Measurements from ENCODE around the gene APOA4.
A peak's percentile ranks its signal among the peaks of the same experiment; 100 is the strongest.

The APOA4 gene

DNA sequence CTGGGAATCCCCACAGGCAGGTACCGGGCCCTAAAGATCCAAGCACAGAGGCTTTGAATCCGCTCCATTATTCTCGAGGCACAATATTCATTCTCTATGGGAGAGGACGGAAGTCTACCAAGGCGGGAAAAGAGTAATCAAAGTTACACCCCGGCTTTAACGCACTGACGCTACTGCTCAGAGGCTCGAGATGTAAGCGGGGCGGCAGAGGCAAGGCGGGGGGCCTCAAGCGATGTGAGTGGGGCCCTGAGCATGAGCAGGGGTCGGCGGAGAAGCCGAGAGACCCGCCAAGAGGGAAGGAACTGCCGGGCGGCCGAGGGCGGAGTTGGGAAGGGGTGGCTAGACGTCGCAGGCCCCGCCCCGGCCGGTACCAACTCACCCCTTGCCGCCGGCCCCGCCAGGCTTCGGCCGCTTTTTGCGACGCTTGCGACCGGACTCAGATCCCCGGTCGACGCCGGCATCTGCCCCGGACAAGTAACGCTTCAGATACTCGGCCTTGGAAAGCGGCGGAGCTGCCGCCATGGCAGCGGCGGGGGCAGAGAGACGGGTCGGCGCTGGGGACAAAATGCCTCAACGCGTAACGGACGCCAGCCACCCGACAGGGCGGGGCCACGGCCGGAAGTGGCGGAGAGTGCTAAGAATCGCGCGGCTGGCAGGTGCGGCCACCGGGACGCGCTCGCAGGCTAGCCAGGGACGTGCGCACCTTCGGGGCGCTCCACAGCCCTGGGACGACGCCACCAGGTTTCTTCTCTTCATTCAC is 50.5 kb downstream of the APOA4 start, which contains the start of gene BUD13:
TSS of gene BUD13 (minus strand) at position 545 of the 760 bp plus-strand sequence. CDS start at position 522, 23 bp downstream.
- peak; percentile 81 for DNase-seq

DNA sequence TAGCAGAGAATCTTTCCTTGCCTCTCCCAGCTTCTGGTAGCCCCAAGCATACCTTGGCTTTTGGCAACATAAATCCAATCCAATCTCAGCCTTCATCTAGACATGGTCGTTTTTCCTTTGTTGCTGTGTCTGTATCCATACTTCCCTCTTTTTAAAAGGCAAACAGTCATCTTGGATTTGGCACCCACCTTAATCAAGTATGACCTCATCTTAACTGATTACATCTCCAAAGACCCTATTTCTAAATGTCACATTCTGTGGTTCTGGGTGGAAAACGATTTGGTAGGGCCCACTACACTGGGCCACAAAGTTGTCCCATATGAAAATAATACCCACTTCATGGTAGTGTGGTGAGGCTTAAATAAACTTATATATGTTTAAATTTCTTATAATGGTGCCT is 51.2 kb downstream of the APOA4 start:
- DNase-seq: no peak

Data from 8988T (cell line).